HUES64 (cell line): Measurements from ENCODE around the gene CAMK2B.

Source experiments
- H3K27ac ChIP-seq: 2 replicates; pipeline ENCODE4 v1.7.0; 2013; ENCODE audit warnings: low read depth, low read length, inconsistent platforms
- H3K27me3 ChIP-seq: 2 replicates; pipeline ENCODE4 v1.6.1; 2013; ENCODE audit warnings: mild to moderate bottlenecking, low read length; ENCODE audit not compliant: insufficient read depth
- H3K36me3 ChIP-seq: 2 replicates; pipeline ENCODE4 v1.6.1; 2013; ENCODE audit warnings: mild to moderate bottlenecking, low read length; ENCODE audit not compliant: insufficient read depth
- H3K4me1 ChIP-seq: 2 replicates; pipeline ENCODE4 v1.6.1; 2013; ENCODE audit warnings: mild to moderate bottlenecking, low read length, moderate library complexity; ENCODE audit not compliant: insufficient read depth
- H3K4me3 ChIP-seq: 2 replicates; pipeline ENCODE4 v1.5.1; 2013; ENCODE audit warnings: mild to moderate bottlenecking, low read length, moderate library complexity
- H3K9ac ChIP-seq: 2 replicates; pipeline ENCODE4 v1.6.1; 2013; ENCODE audit warnings: mild to moderate bottlenecking, low read depth, low read length
- H3K9me3 ChIP-seq: 2 replicates; pipeline ENCODE4 v1.6.1; 2013; ENCODE audit warnings: low read depth, low read length; ENCODE audit not compliant: insufficient read depth
- WGBS: fragments of 150-250, 120-280 bp; methylation state at CpG from one replicate; pipeline ENCODE4 v1.1.7; 2013; ENCODE audit warnings: missing lambda C conversion rate; 5-methylcytosine and 5-hydroxymethylcytosine counted together

Gene CAMK2B

DNA sequence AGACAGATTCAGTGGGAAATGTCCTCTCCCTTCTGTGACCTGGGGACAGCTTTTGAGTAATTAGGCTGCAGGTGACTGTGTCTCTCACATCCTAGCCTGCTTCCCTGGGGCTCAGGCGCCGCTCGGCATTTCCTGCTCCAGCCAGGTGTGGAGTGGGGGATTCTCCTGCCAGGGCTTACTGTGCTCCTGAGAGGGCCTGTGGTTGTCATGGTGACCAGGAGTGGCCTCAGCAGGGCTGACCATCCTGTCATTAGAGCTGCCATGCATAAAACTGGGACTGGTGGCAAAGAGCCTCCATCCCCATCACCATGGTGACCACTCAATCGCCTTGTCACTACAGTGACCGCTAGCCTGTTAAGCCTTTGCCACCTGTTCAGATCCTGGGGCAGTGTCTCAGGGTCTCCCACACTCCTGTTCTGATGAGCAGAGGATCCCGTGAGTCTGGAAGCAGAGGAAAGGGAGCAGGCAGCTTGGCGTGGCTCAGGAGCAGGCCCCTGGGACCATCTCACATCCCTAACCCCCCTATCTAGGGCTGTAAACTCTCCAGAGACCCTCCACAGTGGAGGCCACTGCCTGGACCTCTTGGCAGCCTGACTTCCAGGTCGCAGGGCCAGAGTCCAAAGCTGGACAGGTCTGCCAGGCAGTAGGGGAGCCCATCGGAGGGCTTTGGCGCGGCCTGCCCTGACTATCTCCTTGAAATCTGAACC, 136.0 kb downstream of the CAMK2B start, which contains the start of gene GCK:
Gene GCK (minus strand): TSS at position 154 of the 707 bp plus-strand sequence. CDS start 486 bp downstream, outside the sequence.
- Histone ChIP-seq H3K9me3 (no peaks in the 10 kb centered on the region), H3K4me1 (peaks cover 7% of the 10 kb centered on the region; the same call in 1 of the 2 replicates), H3K27ac (no peak within 1 kb of the TSS), H3K9ac (no peak within 1 kb of the TSS), H3K36me3 (no peaks in the 10 kb centered on the region), H3K27me3 (no peaks in the 10 kb centered on the region), H3K4me3 (no peak within 1 kb of the TSS)
- WGBS = 97% methylated on average over 11 of the region's 11 CpGs

DNA sequence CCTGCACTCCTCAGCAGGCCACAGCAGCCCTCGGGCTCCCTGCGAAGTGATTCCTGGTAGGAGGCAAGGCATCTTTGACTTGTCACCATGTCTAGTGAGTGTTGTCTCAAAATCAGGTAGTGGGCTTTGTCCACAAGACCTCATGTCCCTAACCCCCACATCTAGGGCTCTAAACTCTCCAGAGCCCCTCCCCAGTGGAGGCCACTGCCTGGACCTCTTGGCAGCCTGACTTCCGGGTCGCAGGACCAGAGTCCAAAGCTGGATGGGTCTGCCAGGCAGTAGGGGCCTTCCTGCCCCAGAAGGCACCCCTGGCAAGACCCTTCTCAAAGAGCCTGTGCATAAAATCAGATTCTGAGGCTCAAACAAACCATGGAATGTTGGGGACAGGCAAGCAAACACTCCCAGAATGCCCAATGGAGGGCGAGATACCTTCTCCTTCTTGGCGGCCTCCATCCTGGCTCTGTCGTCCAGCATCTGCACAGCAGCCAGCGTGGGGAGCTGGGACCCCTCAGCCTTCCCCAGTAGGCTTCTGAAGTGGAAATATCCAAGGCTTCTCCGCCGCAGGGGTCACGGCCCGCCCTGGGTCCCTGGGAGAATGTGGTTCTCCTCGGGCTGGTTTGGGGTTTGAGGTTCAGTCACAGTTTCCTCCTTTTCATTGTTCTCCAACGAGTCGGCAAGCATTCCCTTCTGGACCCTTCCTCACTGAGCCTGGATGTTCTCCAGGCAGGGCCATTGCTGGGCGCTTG, 136.7 kb downstream of the CAMK2B start:
- Histone ChIP-seq H3K27ac (no peak overlapping the region), H3K36me3 (no peaks in the 10 kb centered on the region), H3K9ac (no peak overlapping the region), H3K9me3 (no peaks in the 10 kb centered on the region), H3K4me3 (no peak overlapping the region), H3K4me1 (peaks cover 12% of the 10 kb centered on the region; the same call in 1 of the 2 replicates), H3K27me3 (no peaks in the 10 kb centered on the region)
- 92% methylated on average over 16 of the region's 16 CpGs for WGBS

GRCh38 chr7:44187636-44188416, 137.6 kb downstream of the CAMK2B start:
- 85% methylated on average over 9 of the region's 9 CpGs for WGBS
- no peak overlapping the region for H3K9ac ChIP-seq
- H3K9me3 ChIP-seq = no peaks in the 10 kb centered on the region
- H3K36me3 ChIP-seq = no peaks in the 10 kb centered on the region
- H3K4me3 ChIP-seq = no peak overlapping the region
- H3K27ac ChIP-seq = no peak overlapping the region
- peaks cover 12% of the 10 kb centered on the region; the same call in 1 of the 2 replicates for H3K4me1 ChIP-seq
- H3K27me3 ChIP-seq = no peaks in the 10 kb centered on the region

DNA sequence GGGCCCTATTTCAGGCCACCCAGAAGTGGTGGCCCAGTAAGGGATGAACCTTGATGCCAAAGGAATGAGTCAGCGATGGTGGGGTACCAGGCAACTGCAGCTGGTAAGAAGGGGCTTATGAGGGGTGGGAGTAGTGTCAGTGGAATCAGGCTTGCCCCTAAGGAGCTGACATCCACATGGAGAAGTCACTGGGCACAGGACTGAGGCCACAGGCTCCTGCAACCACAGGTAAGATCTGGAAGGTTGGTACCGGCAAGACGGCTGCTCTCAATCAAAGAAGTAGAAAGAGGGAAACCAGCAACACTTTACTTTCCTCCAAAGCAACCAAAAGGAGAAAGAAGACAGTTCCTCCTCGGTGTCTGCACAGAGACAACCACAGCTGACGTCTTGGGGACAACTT, 138.7 kb downstream of the CAMK2B start:
- H3K4me1 ChIP-seq = peaks cover 12% of the 10 kb centered on the region; the same call in 1 of the 2 replicates
- H3K4me3 ChIP-seq = no peak overlapping the region
- H3K27me3 ChIP-seq = no peaks in the 10 kb centered on the region
- no peak overlapping the region for H3K27ac ChIP-seq
- no peaks in the 10 kb centered on the region for H3K36me3 ChIP-seq
- WGBS = 93% methylated on average over 5 of the region's 5 CpGs
- no peaks in the 10 kb centered on the region for H3K9me3 ChIP-seq
- no peak overlapping the region for H3K9ac ChIP-seq

GRCh38 chr7:44185729-44186128, 139.7 kb downstream of the CAMK2B start:
- Histone ChIP-seq H3K4me3 (no peak overlapping the region), H3K27me3 (no peaks in the 10 kb centered on the region), H3K4me1 (peaks cover 12% of the 10 kb centered on the region; the same call in 1 of the 2 replicates), H3K9ac (no peak overlapping the region), H3K9me3 (no peaks in the 10 kb centered on the region), H3K36me3 (no peaks in the 10 kb centered on the region), H3K27ac (no peak overlapping the region)
- 84% methylated on average over 5 of the region's 5 CpGs for WGBS

- WGBS = no CpG with 5 or more reads among the region's 2 CpGs
- Histone ChIP-seq H3K27me3 (no peaks in the 10 kb centered on the region), H3K9me3 (no peaks in the 10 kb centered on the region), H3K4me1 (peaks cover 12% of the 10 kb centered on the region; the same call in 1 of the 2 replicates), H3K27ac (no peak overlapping the region), H3K4me3 (no peak overlapping the region), H3K36me3 (no peaks in the 10 kb centered on the region), H3K9ac (no peak overlapping the region)
These were observed 140.4 kb downstream of the CAMK2B start for GRCh38 chr7:44184873-44185446.

GRCh38 chr7:44184206-44184872, 141.1 kb downstream of the CAMK2B start:
- Histone ChIP-seq H3K9ac (no peak overlapping the region), H3K9me3 (no peaks in the 10 kb centered on the region), H3K4me3 (no peak overlapping the region), H3K4me1 (peaks cover 12% of the 10 kb centered on the region; the same call in 1 of the 2 replicates), H3K27ac (no peak overlapping the region), H3K27me3 (no peaks in the 10 kb centered on the region), H3K36me3 (no peaks in the 10 kb centered on the region)
- WGBS = 74% methylated on average over 15 of the region's 16 CpGs

GRCh38 chr7:44183386-44183785, 142.0 kb downstream of the CAMK2B start:
- no peaks in the 10 kb centered on the region for H3K36me3 ChIP-seq
- no peak overlapping the region for H3K4me3 ChIP-seq
- H3K4me1 ChIP-seq = peaks cover 12% of the 10 kb centered on the region; the same call in 1 of the 2 replicates
- 78% methylated on average over 2 of the region's 2 CpGs for WGBS
- no peak overlapping the region for H3K27ac ChIP-seq
- H3K27me3 ChIP-seq = no peaks in the 10 kb centered on the region
- H3K9ac ChIP-seq = no peak overlapping the region
- no peaks in the 10 kb centered on the region for H3K9me3 ChIP-seq

- Histone ChIP-seq H3K4me3 (no peak overlapping the region), H3K36me3 (no peaks in the 10 kb centered on the region), H3K9ac (no peak overlapping the region), H3K27ac (no peak overlapping the region), H3K4me1 (peaks cover 12% of the 10 kb centered on the region; the same call in 1 of the 2 replicates), H3K27me3 (no peaks in the 10 kb centered on the region), H3K9me3 (no peaks in the 10 kb centered on the region)
- WGBS = 86% methylated on average over 5 of the region's 5 CpGs
These were observed 142.6 kb downstream of the CAMK2B start for GRCh38 chr7:44182827-44183226.

GRCh38 chr7:44180631-44181030, 144.8 kb downstream of the CAMK2B start:
- H3K4me1 ChIP-seq = peaks cover 22% of the 10 kb centered on the region; the same call in 1 of the 2 replicates
- no peaks in the 10 kb centered on the region for H3K36me3 ChIP-seq
- no peak overlapping the region for H3K27ac ChIP-seq
- no peak overlapping the region for H3K9ac ChIP-seq
- H3K4me3 ChIP-seq = no peak overlapping the region
- H3K9me3 ChIP-seq = no peaks in the 10 kb centered on the region
- H3K27me3 ChIP-seq = no peaks in the 10 kb centered on the region
- 90% methylated on average over 3 of the region's 3 CpGs for WGBS
